Endothelial cell of hepatic sinusoid (primary cell): ENCODE results near the gene EIF2B4.

ENCODE experiments used
- in situ Hi-C: cut with HindIII; loops from 2 replicates; pipeline ENCODE4 v1.10.0; 2017; ENCODE audit warnings: low sequenced_read_pairs

Gene EIF2B4

DNA sequence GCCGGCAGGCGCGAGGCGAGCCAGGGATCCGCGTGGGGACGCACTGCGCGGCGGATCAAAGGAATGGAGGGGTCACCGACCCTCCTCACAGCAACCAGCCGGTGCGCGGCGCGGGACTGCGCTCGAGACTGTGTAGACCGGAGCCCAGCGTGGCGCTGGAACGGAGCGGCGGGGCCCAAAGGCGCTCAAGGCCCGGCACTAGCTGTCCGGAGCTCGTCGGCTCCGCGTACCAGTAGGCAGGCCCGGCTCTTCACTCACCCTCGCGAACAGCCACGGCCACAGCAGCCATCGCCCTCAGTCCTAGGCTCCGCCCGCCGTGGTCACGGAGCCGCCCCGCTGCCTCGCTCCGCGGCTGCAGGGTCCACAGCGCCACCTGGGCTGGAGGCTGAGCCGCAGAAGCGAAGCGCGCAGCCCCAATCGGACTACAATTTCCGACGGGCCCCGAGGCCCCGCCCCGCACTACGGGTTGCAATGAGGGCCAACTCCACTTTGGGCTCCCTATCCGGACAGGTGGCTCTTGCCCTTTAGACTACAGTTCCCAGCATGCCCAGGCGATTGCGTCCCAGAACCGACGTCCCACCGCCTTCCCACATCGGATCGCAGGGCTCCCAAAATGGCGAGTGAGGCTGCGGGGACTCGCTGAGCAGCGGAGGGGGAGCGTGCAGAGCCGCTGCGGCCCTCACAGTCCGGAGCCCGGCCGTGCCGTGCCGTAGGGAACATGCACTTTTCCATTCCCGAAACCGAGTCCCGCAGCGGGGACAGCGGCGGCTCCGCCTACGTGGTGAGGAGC, at the start of gene EIF2B4, which contains the start of gene SNX17:
Gene EIF2B4 (minus strand): TSS at position 313 of the 790 bp plus-strand sequence. CDS start 24 bp downstream, at position 289.
Gene SNX17 (plus strand): TSS at position 591 of the 790 bp plus-strand sequence. CDS start 128 bp downstream, at position 719.
- in situ Hi-C loops, result no loop called here

DNA sequence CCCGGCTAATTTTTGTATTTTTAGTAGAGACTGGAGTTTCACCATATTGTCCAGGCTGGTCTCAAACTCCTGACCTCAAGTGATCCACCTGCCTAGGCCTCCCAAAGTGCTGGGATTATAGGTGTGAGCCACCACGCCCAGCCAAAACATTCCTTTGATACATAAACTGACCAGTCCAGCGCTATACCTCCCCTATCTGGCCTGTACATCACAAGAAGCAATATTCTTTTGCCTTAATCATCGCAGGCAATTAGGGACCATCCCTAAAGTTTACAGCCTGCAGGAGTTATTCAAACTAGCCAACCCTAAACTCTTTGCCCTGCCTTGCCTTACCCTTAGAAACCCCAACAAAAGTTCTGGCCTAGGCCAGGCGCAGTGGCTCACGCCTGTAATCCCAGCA, 46.0 kb upstream of the EIF2B4 start:
- in situ Hi-C loops, result no loop called here

DNA sequence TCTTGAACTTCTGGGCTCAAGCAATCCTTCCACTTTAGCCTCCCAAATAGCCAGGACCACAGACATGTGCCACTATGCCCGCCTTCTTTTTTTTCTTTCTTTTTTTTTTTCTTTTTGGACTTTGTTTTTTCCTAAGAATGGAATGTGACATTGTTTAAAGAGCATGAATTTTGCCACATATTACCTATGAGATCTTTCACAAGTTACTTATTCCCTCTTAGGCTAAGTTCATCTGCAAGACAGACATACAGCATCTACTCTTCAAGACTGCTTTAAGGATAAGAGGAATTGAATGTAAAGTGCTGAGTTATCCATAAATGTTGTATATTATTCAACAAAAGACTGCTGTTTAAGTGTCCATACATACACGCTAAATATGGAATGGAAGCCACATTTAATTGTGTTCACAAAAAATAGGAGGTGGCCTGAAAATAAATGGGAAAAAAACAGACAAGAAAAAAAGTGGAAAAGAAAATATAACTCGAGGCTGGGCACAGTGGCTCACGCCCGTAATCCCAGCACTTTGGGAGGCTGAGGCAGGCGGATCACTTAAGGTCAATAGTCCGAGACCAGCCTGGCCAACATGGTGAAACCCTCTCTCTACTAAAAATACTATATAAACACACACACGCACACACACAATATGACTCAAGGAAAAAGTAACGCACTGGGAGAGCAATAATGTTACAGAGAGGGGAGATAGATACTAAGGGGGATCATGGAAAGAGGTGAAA, 42.4 kb upstream of the EIF2B4 start:
- in situ Hi-C loops, result no loop called here

DNA sequence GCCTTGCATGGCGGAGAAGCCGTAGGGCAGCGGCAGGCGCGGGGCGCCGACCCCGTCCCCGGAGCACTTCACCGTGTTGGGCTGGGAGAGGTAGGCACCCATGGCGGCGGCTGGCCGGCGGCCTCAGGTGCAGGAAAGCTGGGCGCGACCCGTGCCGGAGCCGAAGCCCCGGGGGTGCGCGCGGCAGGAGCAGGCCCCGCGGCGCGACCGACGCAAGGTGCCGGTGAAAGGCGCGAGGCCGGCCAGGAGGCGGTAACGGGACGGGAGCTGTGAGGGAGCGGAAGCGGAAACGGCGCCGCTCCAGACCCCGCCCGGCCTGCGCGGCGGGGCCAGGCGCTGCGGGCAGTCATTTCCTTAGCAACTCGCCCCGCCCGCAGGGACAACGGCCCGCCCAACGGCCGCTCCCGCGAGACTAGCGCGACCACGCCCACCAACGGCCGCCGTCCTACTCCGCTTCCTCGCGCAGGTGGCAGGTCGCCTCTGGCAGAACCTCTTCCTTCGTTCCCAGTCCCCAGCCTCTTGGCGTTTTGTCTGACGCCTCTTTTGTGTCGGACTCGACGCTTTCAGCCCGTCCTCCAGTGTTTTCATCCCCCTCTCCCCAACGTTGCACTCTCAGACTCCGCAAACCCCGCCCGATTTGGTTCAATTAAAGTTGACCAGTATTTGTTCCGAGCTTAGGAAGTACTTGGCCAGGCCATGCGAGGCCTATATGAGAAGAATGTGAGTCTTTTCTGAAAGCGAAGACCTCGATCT, 39.4 kb upstream of the EIF2B4 start, which contains the start of gene PPM1G:
Gene PPM1G (minus strand): TSS at position 271 of the 753 bp plus-strand sequence. CDS start 169 bp downstream, at position 102.
- in situ Hi-C loops, result no loop called here

DNA sequence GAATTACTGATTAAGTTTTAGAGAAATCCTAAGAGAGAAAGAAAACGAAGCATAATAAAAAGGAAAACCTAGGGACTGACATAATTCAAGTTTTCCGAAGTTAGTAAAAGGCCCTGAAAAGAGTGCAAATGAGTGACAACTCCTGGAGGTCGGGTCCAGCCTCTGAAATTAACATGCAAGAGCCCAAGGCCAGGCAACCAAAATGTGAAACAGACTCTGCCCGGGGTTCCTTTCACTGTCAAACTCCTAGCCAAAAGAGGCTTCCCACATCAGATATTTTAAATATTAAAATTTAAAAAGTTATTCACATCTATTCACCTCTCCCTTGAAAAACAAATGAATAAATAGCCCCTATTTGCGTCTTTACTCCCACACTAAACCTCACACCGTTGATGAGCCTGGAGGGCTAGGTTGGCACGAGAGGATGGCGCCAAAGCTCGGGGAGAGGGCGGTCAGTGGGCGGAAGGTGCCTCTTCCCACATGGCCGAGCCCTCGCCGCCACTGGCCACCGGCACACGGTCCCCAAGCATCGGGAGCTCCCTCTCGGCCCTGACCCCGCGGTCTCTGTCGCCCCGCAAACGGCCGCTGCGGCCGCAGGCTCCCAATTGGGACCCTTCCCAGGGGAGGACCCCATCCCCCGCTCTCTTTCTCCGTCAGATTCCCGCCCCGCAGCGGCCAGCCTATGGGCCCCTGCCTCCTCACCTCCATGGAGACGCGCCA, 38.6 kb upstream of the EIF2B4 start:
- in situ Hi-C loops, result no loop called here

DNA sequence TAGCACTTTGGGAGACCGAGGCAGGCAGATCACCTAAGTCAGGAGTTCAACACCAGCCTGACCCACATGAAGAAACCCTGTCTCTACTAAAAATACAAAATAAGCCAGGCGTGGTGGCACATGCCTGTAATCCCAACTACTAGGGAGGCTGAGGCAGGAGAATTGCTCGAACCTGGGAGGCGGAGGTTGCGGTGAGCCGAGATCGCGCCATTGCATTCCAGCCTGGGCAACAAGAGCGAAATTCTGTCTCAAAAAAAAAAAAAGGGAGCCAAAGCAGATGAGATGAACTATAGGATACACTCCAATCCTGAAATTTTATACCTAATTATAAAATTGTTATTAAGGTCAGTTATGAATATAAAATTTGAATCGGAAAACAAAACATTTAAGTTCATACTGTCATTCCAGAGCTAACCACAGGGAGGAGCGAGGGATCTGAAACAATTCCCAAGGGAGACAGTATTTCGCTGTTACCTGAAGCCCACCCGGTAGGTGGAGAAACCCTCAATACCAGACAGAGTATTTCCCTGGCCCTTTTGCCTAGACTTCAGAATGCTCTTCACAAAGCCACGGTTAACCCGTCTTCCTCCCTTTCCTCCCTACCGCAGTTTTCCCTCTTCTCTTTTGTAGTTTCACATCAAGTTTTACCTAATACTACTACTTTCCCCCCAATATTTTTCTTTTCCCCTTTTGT, 37.8 kb upstream of the EIF2B4 start:
- in situ Hi-C loops, result no loop called here

DNA sequence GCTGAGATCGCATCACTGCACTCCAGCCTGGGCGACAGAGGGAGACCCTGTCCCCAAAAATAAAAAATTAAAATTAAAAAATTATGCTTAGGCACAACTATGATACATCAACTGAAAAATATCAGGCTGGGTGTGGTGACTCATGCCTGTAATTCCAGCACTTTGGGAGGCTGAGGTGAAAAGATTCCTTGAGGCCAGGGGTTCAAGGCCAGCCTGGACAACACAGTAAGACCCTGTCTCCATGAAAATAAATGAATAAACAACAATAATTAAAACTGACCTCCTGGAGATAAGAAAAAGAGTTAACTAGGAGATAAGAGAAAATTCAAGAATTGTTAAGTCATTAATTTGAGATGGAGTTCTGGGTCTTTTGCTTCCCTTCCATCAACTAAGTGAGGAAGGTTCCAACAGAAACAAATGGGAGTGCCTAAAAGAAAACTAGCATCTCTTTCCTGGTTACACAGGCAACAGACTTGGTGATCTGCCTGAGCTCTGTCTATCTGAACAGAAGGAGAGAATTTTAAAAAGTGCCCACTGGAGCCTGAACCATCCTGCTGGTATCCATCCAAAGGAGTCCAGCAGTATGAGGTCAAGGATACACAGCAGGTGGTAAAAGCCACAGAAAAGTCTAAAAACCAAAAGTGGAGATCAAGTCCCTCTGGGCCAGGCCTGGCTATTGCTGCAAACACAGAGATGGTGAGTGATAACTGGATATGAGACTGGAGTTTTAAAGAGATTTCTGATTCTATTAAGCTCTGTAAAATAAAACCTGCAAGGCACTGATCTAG, 30.4 kb upstream of the EIF2B4 start:
- in situ Hi-C loops, result no loop called here

DNA sequence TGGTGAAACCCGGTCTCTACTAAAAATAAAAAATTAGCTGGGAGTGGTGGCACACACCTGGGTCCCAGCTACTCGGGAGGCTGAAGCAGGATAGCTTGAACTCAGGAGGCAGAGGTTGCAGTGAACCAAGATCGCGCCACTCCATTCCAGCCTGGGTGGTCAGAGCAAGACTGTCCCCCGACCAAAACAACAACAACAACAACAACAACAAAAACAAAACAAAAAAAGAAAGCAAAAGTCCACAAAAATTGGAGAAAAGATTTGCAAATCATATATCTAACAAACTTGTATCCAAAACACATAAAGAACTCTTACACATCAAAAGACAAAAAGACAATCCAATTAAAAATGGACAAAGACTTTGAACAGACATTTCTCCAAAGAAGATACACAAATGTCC, 28.8 kb upstream of the EIF2B4 start:
- in situ Hi-C loops, result no loop called here

DNA sequence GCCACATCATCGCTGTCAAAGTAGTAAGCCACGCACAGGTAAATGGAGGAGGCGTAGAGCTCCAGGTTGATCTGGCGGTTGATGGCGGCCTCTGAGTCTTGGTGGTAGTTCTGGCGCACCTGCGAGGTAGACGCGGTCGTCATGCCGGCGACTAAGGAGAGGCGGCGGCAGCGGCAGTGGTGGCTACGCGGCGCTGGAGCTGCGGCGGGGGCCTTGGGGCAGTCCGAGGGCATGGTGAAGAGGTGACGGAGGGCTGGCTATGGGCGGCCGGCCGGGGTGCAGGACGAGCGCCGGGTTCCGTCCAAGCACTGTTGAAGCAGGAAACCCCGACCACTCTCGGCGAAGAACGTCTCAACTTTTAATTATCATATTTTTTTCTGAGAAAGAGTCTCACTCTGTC, 23.1 kb upstream of the EIF2B4 start:
- in situ Hi-C loops, result no loop called here

DNA sequence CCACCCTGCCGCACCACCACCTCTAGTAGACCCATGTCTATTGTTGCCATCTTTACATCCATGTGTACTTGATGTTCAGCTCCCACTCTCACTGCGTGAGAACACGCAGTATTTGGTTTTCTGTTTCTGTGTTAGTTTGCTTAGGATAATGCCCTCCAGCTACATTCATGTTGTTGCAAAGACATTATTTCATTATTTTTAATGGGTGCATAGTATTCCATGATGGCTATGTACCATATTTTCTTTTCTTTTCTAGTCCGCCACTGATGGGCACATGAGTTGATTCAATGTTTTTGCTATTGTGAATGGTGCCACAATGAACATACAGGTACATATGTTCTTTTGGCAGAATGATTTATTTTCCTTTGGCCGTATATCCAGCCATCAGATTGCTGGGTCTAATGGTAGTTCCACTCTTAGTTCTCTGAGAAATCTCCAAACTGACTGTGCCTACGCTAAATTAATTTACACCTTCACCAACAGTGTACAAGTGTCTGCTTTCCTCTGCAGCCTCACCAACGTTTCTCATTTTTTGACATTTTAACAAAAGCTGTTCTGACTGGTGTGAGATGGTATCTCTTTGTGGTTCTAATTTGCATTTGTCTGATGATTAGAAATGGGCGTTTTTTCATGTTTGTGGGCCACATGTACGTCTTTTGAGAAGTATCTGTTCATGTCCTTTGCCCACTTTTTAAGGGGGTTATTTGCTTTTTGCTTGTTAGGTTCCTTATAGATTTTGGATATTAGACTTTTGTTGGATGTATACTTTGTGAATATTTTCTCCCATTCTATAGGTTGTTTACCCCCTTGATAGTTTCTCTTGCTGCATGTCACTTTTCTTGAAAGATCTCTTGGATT, 20.9 kb upstream of the EIF2B4 start:
- in situ Hi-C loops, result no loop called here

DNA sequence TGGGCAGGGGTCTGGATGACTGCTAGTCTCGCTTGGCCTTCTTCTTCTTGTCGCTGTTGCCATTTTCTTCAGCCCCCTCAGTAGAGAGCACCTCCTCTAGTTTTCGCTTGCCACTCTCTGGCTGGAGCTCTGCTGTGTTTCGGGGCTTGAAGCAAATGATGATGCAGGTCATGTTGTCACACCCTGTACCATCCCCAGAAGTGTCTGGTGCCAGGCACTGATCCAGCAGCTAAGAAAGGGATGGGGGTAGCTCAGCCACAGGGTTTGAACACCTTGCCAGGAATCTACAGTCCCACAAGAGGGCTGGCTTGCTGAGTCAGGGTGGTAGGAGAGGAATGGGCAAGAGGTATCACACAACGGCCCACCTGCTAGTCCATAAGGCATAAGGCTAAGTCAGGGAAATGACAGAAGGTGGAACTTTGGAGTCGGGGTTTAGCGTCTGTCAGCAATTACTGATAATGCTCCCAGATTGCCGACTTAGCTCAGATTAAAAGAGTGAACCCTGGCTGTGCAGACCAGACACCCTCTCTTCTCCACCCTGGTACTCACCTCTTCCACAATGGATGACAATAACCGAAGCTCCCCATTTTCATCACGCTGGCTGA, 11.5 kb upstream of the EIF2B4 start:
- in situ Hi-C loops, result loop anchor here (5.0 kb wide), 1 partner anchor 39 kb away; no protein-coding TSS in a partner anchor

DNA sequence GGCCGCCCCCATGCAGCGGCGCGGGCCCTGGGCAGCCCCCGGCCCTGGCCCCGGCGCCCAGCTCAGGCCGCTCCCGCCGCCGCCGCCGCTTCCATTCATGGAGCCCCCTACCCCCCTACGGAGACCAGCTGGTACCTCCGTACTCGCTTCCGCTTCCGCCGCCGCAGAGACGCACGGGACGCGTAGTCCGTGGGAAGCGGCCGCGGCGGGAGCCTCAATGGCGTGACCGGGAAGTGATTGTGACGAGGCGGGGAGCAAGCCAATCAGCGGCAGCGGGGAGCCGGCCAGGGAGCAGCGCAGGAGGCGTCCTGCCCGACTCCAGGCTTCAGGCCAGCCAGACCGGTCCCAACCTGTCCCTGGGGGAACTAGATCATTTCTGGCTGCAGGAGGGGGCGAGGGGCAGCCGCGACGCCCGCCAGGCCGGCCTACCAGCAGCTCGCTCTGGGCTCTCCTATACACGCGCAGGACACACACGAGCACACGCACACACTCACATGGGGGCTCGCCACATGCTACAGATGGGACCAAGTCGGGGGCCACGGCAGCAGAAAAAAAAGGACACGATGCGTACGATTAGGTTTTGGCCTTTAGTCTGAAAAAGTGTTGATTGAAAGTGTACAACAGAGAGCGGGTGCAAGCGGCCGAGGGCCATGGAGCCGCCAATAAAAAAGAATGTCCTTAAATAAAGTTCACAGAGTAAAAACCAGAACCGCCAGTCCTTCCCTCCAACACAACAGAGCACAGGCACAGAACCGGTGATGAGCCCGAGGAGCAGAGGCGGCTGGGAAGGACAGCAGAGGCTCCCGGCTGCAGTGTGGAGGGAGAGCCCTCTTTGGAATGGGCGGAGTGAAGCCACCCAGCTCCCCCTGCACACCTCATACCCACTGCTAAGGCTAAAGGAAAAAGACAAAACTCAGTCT, 10.7 kb upstream of the EIF2B4 start, which contains the start of gene ZNF513:
Gene ZNF513 (minus strand): TSS at position 109 of the 920 bp plus-strand sequence. CDS start 208 bp downstream, outside the sequence.
- in situ Hi-C loops, result loop anchor here (5.0 kb wide), 1 partner anchor 39 kb away; no protein-coding TSS in a partner anchor

DNA sequence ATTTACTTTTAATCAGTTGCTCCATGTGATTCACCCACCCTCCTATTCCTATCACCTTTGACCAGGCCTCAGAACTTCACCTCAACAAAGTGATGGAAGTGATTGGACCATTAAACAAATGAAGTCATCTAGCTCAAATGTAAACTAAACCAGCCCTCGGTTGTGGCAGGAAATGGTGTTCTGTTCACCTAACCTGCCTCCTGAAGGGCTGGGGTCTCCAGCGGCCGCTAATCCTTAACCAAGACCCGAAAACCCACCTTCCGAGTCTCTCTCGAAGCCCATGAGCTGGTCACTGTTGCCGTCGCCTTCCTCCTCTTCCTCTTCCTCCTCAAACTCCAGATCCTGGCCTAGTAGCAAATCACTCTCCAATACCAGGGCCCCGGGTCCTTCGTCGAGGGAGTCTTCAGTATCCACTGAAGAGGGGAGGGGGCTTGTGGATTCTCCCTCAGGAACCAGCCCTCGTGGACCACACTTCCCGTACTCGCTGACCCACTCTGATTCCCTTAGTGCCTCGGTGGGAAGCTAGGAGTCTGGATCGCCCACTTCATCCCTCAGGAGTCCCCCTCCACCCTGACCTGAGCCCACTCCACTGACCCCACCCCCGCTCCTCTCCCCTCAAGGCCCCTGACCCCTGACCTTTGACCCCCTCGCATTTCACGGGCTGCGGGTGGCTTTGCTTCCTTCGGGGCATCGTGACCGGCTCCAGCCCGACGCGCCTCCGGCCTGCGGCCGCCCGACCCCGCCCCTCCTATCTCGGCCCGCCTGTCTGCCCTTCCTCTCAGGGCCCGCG, 9.9 kb upstream of the EIF2B4 start:
- in situ Hi-C loops, result loop anchor here (5.0 kb wide), 1 partner anchor 38 kb away; no protein-coding TSS in a partner anchor

DNA sequence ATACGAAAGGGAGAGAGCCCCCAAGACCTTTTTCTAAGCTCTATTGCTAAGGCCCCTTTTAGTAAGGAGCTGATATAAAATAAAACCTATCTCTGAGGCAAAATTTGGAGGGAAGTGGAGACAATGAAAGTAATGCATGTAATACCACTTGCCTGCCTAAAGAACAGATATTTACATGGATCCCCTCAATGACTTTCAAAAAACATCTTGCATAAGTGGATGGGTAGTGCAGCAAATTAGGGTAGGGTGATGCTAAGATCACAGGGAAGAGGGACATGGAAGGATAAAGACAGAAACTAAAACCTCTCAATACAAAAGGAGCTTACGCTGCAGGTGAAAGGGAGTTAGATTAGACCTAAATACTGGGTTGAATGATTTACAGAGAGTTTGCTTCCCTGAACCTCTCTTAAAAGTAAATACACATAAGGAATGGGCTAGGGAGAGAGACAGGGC, 9.3 kb upstream of the EIF2B4 start:
- in situ Hi-C loops, result no loop called here

DNA sequence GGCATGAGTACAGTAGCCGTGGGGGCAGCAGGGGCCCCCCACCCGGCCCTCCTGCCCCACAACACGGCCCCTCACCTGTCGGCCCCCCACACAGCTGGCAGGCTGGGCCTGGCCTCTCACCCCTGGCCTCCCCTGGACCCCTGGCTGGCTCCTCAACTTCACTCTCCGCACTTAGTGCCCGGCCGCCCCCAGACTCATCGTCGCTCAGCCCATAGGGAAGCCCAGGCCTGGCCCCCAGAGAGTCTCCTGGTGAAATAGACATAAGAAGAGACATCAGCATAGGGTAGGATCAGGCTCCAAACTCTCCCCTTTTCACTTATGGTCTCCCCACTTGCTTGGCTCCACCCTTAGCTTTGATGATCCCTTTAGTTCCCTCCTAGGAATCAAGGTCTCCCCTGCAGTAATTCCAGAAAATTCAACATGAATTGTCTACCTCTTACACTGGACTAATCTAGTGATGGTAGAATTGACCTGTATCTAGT, 8.7 kb upstream of the EIF2B4 start:
- in situ Hi-C loops, result no loop called here
